ENCODE results near the gene RFWD3. TPM values are rescaled to one million over a fixed set of nuclear protein-coding genes. Genes with fewer than 3 reads are reported as not detected.

The RFWD3 gene
- total and polyA plus RNA-seq, 2 of the 13 experiments (the other 11 are each of a cell fraction or from before 2014, with no cell fraction given), result 23.4 to 62.6 TPM

DNA sequence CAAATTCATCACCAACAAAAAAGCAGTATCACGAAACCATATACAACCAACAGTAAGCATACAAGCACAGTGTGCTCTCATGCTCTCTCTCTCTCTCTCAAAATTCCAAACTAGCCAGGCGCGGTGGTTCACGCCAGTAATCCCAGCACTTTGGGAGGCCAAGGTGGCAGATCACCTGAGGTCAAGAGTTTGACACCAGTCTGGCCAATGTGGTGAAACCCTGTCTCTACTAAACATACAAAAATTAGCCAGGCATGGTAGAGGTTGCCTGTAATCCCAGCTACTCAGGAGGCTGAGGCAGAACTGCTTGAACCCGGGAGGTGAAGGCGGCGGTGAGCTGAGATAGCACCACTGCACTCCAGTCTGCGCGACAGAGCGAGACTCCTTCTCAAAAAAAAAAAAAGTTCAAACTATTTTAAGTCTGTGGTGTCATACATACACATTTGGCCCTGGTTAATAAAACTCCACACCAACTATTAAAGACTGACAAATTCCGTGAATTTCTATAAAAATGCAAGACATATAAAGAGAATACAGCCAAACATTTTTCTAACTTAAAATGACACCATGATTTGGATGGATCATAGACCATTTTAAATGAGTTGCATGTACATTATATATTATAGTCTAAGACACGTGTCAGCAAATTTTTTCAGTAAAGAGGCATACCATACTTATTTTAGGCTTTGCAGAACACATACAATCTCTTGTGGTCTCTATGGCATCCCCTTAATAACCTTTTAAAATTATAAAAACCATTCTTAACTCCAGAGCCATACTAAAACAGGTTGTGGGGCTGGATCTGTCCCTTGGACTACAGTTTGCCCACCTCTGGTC, 90.7 kb downstream of the RFWD3 start:
- no peak overlapping the region for H3K4me2 ChIP-seq (ENCODE audit: low read depth, low read length)
- no peak for DNase-seq (ENCODE audit: low spot score)
- H2AFZ ChIP-seq (ENCODE audit: low read length), result no peak overlapping the region
- no peaks in the 10 kb centered on the region for H3K27me3 ChIP-seq (ENCODE audit: control insufficient read depth in 1 of 2, insufficient read depth in 2 of 2, low read length in 2 of 2)
- FAIRE-seq, result no peak
- 96% methylated on average over 12 of the region's 12 CpGs for WGBS (ENCODE audit: low lambda C conversion rate)
- CTCF ChIA-PET (ENCODE audit: low intra/inter-chr PET ratio, low total read pairs), result no interaction called here
- H3K4me3 ChIP-seq (replicated peaks in 1 of 3; ENCODE audit: insufficient read depth in 1 of 3, low read depth in 2 of 3, low read length in 3 of 3), result no peak overlapping the region
- BruUV-seq (replicated peaks), result no TSS peak
- H3K27ac ChIP-seq (ENCODE audit: extremely low read length, insufficient read depth, low read length), result no peak overlapping the region
- peak; percentile 81 for TF ChIP-seq MAFF (IDR thresholded peaks at IDR 0.05; ENCODE audit: low read depth, low read length)
- TF ChIP-seq, protein P1, sequence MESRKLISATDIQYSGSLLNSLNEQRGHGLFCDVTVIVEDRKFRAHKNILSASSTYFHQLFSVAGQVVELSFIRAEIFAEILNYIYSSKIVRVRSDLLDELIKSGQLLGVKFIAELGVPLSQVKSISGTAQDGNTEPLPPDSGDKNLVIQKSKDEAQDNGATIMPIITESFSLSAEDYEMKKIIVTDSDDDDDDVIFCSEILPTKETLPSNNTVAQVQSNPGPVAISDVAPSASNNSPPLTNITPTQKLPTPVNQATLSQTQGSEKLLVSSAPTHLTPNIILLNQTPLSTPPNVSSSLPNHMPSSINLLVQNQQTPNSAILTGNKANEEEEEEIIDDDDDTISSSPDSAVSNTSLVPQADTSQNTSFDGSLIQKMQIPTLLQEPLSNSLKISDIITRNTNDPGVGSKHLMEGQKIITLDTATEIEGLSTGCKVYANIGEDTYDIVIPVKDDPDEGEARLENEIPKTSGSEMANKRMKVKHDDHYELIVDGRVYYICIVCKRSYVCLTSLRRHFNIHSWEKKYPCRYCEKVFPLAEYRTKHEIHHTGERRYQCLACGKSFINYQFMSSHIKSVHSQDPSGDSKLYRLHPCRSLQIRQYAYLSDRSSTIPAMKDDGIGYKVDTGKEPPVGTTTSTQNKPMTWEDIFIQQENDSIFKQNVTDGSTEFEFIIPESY (CRISPR knock-in tag; IDR thresholded peaks at IDR 0.05), result peak; percentile 63; the same call in 1 of the 2 replicates
- peak; percentile 75 to 85; a peak in 3 of 4 replicates for TF ChIP-seq MAFK (conservative IDR thresholded peaks at IDR 0.05 in 1 of 2, IDR thresholded peaks at IDR 0.05 in 1 of 2; ENCODE audit: low read length in 2 of 2)
- no peak for TF ChIP-seq U2AF2 (IDR thresholded peaks at IDR 0.05; ENCODE audit: low read depth, low read length)
- intact Hi-C loops (cut with micrococcal nuclease; ENCODE audit: unreplicated experiment) (no loop called here), in situ Hi-C loops (cut with HindIII; ENCODE audit: extremely low pct_ligation_motif_present, low pct_unique_long_range_greater_than_20kb) (no loop called here)
- no peaks in the 10 kb centered on the region for H3K9me3 ChIP-seq (ENCODE audit: low read length)
- POLR2A ChIA-PET, result no interaction called here
- no peaks in the 10 kb centered on the region; the same call in 1 of the 2 replicates for H4K20me1 ChIP-seq (ENCODE audit: insufficient read depth, low read length)
- no peak for ATAC-seq
- no peaks in the 10 kb centered on the region; a peak in 1 of 5 replicates for H3K36me3 ChIP-seq (replicated peaks in 1 of 2; ENCODE audit: control insufficient read depth in 1 of 2, insufficient read depth in 2 of 2, low read length in 2 of 2)
- H3K79me2 ChIP-seq (ENCODE audit: insufficient read depth, low read length), result peaks cover 95% of the 10 kb centered on the region
- no peak overlapping the region for H3K9ac ChIP-seq (ENCODE audit: insufficient read depth, low read depth, low read length)
- H3K4me1 ChIP-seq (ENCODE audit: insufficient read depth, low read length), result peaks cover 56% of the 10 kb centered on the region

All from HepG2 (cell line).